Liver (tissue), 9 donors: ENCODE results near the gene MARCHF11. TPM values are rescaled to one million over a fixed set of nuclear protein-coding genes. Genes with fewer than 3 reads are reported as not detected.

ENCODE experiments used
- DNase-seq: peaks from one replicate; pipeline ENCODE4 v3.0.0-alpha.2; 2017; ENCODE audit warnings: low spot score
- H3K27ac ChIP-seq, 2 donors: one replicate each; pipeline ENCODE4 v1.7.0; 2013; ENCODE audit warnings: inconsistent platforms in 2 of 2, low read length in 2 of 2, control low read depth in 1 of 2, low read depth in 1 of 2, mild to moderate bottlenecking in 1 of 2
- H3K27me3 ChIP-seq, 4 donors: one replicate each; pipeline versions ENCODE4 v1.6.1 to v1.7.0; 2013; ENCODE audit warnings: low read length in 3 of 4, inconsistent platforms in 1 of 4, mild to moderate bottlenecking in 1 of 4, moderate library complexity in 1 of 4; ENCODE audit not compliant: control insufficient read depth in 4 of 4, insufficient read depth in 4 of 4
- H3K36me3 ChIP-seq, 4 donors: one replicate each; pipeline versions ENCODE4 v1.6.1 to v1.7.0; 2013; ENCODE audit warnings: low read length in 3 of 4, mild to moderate bottlenecking in 3 of 4, low read depth in 1 of 4, moderate library complexity in 1 of 4; ENCODE audit not compliant: control insufficient read depth in 4 of 4, insufficient read depth in 3 of 4
- H3K4me1 ChIP-seq, 4 donors: one replicate each; pipeline versions ENCODE4 v1.6.1 to v1.7.0; 2013; ENCODE audit warnings: low read length in 3 of 4, mild to moderate bottlenecking in 3 of 4, moderate library complexity in 1 of 4; ENCODE audit not compliant: control insufficient read depth in 4 of 4, insufficient read depth in 4 of 4
- H3K4me3 ChIP-seq, 3 donors: one replicate each; pipeline versions ENCODE4 v1.6.1 to v1.7.0; 2013; ENCODE audit warnings: low read length in 3 of 3, control low read depth in 1 of 3, low read depth in 1 of 3, mild to moderate bottlenecking in 1 of 3
- H3K9ac ChIP-seq, 2 donors: one replicate each; pipeline ENCODE4 v1.7.0; 2013; ENCODE audit warnings: low read length in 2 of 2, mild to moderate bottlenecking in 2 of 2, moderate library complexity in 2 of 2, control low read depth in 1 of 2, low read depth in 1 of 2
- H3K9me3 ChIP-seq, 4 donors: one replicate each; pipeline versions ENCODE4 v1.6.1 to v1.7.0; 2013; ENCODE audit warnings: low read length in 3 of 4; ENCODE audit not compliant: control insufficient read depth in 4 of 4
- ATF3 ChIP-seq: IDR thresholded peaks from 2 replicates; pipeline ENCODE4 v1.6.1; 2016; ENCODE audit warnings: antibody characterized with exemption
- CTCF ChIP-seq: fragments of 150-350 bp; IDR thresholded peaks from 2 replicates; pipeline ENCODE4 v1.5.1; 2017; ENCODE audit warnings: improper control_type of control experiment, low read depth, low read length; ENCODE audit not compliant: missing input control
- EGR1 ChIP-seq, 2 donors: IDR thresholded peaks; 2 replicates each; pipeline ENCODE4 v1.6.1; 2016 to 2018; ENCODE audit warnings: antibody characterized with exemption in 2 of 2, low read depth in 2 of 2
- FOXA1 ChIP-seq: IDR thresholded peaks from 2 replicates; pipeline ENCODE4 v1.6.1; 2016; ENCODE audit warnings: antibody characterized with exemption
- FOXA2 ChIP-seq: IDR thresholded peaks from 2 replicates; pipeline ENCODE4 v1.6.1; 2016; ENCODE audit warnings: antibody characterized with exemption
- GABPA ChIP-seq, 2 donors: IDR thresholded peaks in 1 of 2; conservative IDR thresholded peaks in 1 of 2; 2 replicates each; pipeline ENCODE4 v1.6.1; 2016; ENCODE audit warnings: antibody characterized with exemption in 2 of 2, mild to moderate bottlenecking in 1 of 2, moderate library complexity in 1 of 2
- HNF4A ChIP-seq, 2 donors: conservative IDR thresholded peaks; 2 replicates each; pipeline ENCODE4 v1.6.1; 2016; ENCODE audit warnings: antibody characterized with exemption in 2 of 2, mild to moderate bottlenecking in 2 of 2
- HNF4G ChIP-seq: IDR thresholded peaks from 2 replicates; pipeline ENCODE4 v1.6.1; 2016; ENCODE audit warnings: antibody characterized with exemption
- JUND ChIP-seq, 2 donors: IDR thresholded peaks; 2 replicates each; pipeline ENCODE4 v1.6.1; 2016; ENCODE audit warnings: antibody characterized with exemption in 2 of 2
- MAX ChIP-seq: IDR thresholded peaks from 2 replicates; pipeline ENCODE4 v1.6.1; 2016; ENCODE audit warnings: antibody characterized with exemption
- NR2F2 ChIP-seq: IDR thresholded peaks from 2 replicates; pipeline ENCODE4 v1.6.1; 2016; ENCODE audit warnings: antibody characterized with exemption
- RAD21 ChIP-seq, 2 donors: IDR thresholded peaks; 2 replicates each; pipeline ENCODE4 v1.6.1; 2016; ENCODE audit warnings: antibody characterized with exemption in 2 of 2, mild to moderate bottlenecking in 2 of 2
- REST ChIP-seq: IDR thresholded peaks from 2 replicates; pipeline ENCODE4 v1.6.1; 2016; ENCODE audit warnings: antibody characterized with exemption, mild to moderate bottlenecking
- RXRA ChIP-seq, 2 donors: IDR thresholded peaks; 2 replicates each; pipeline ENCODE4 v1.6.1; 2017 to 2018; ENCODE audit warnings: antibody characterized with exemption in 2 of 2, mild to moderate bottlenecking in 1 of 2
- SP1 ChIP-seq: IDR thresholded peaks from 2 replicates; pipeline ENCODE4 v1.6.1; 2018; ENCODE audit warnings: antibody characterized with exemption, mild to moderate bottlenecking
- TAF1 ChIP-seq: conservative IDR thresholded peaks from 2 replicates; pipeline ENCODE4 v1.6.1; 2016; ENCODE audit warnings: antibody characterized with exemption, mild to moderate bottlenecking
- YY1 ChIP-seq: IDR thresholded peaks from 2 replicates; pipeline ENCODE4 v1.6.1; 2016; ENCODE audit warnings: antibody characterized with exemption, mild to moderate bottlenecking
- ZBTB33 ChIP-seq: IDR thresholded peaks from 2 replicates; pipeline ENCODE4 v1.6.1; 2016; ENCODE audit warnings: antibody characterized with exemption
- WGBS: extraction: QIAGEN DNeasy Blood & Tissue Kit; methylation state at CpG from one replicate; pipeline ENCODE4 v1.1.7; 2013; 5-methylcytosine and 5-hydroxymethylcytosine counted together
- polyA plus RNA-seq, 2 donors: library from polyadenylated mRNA; stranded (reverse) in 1 of 2; unstranded in 1 of 2; fragments of 200-250 nt in 1 of 2; fragments of >200 nt in 1 of 2; fragmentation: Nextera tagmentation in 1 of 2; extraction: Ambion mirVana in 1 of 2; gene quantifications; one replicate each; pipeline versions ENCODE4 v1.2.1 to v1.2.3, GENCODE V29; 2013 to 2015
- total RNA-seq, 2 donors: library from RNA; depleted of rRNA; stranded (reverse); fragments of >200 nt; gene quantifications; one replicate each; pipeline ENCODE4 v1.2.3, GENCODE V29; 2014
- donor health status: healthy.
- donor health status: healthy.
- donor health status: healthy.
- donor health status: healthy.
- donor health status: healthy.

The MARCHF11 gene
- total and polyA plus RNA-seq, 4 donors: 0.05 TPM; not detected in 3

GRCh38 chr5:16104961-16105360, 74.6 kb downstream of the MARCHF11 start (continued):
- no peak for TF ChIP-seq NR2F2

GRCh38 chr5:16095612-16096011, 84.0 kb downstream of the MARCHF11 start:
- no peak overlapping the region for H3K9ac ChIP-seq
- H3K9me3 ChIP-seq: no peaks in the 10 kb centered on the region
- H3K27ac ChIP-seq: no peak overlapping the region

GRCh38 chr5:16090270-16090669, 89.3 kb downstream of the MARCHF11 start:
- 81% methylated on average over 6 of the region's 6 CpGs for WGBS
- H3K9me3 ChIP-seq: no peaks in the 10 kb centered on the region
- no peak for TF ChIP-seq SP1
- TF ChIP-seq TAF1: no peak
- no peak for TF ChIP-seq MAX
- TF ChIP-seq RXRA (IDR thresholded peaks at IDR 0.05): no peak
- TF ChIP-seq NR2F2: no peak
- no peak for TF ChIP-seq HNF4A (conservative IDR thresholded peaks at IDR 0.05)
- no peak for TF ChIP-seq FOXA1
- no peak for TF ChIP-seq YY1
- no peak for TF ChIP-seq FOXA2
- no peak for TF ChIP-seq GABPA (IDR thresholded peaks at IDR 0.05 in 1 of 2, conservative IDR thresholded peaks at IDR 0.05 in 1 of 2)
- no peak for TF ChIP-seq REST
- no peak for TF ChIP-seq JUND (IDR thresholded peaks at IDR 0.05)
- no peak for TF ChIP-seq HNF4G
- TF ChIP-seq RAD21 (IDR thresholded peaks at IDR 0.05): no peak
- no peak for TF ChIP-seq EGR1 (IDR thresholded peaks at IDR 0.05; ENCODE audit: low read depth in 2 of 2)

More at GRCh38 chr5:16095612-16096011, 84.0 kb downstream of the MARCHF11 start:
- H3K4me1 ChIP-seq: no peaks in the 10 kb centered on the region
- TF ChIP-seq FOXA1: no peak
- TF ChIP-seq CTCF: no peak
- no peak for TF ChIP-seq RAD21 (IDR thresholded peaks at IDR 0.05)
- no peak for TF ChIP-seq HNF4G
- no peak for TF ChIP-seq ATF3
- TF ChIP-seq ZBTB33: no peak
- no peak for TF ChIP-seq YY1
- 33% methylated on average over 5 of the region's 5 CpGs for WGBS
- no peak for DNase-seq
- H3K27me3 ChIP-seq: no peaks in the 10 kb centered on the region
- no peaks in the 10 kb centered on the region for H3K36me3 ChIP-seq
- no peak overlapping the region for H3K4me3 ChIP-seq

More at GRCh38 chr5:16090270-16090669, 89.3 kb downstream of the MARCHF11 start:
- H3K36me3 ChIP-seq: no peaks in the 10 kb centered on the region
- H3K27me3 ChIP-seq: peaks cover 0 to 2% (median 0%) of the 10 kb centered on the region in 4 donors
- no peak overlapping the region for H3K9ac ChIP-seq
- no peaks in the 10 kb centered on the region for H3K4me1 ChIP-seq
- no peak overlapping the region for H3K27ac ChIP-seq
- no peak overlapping the region for H3K4me3 ChIP-seq
- DNase-seq: no peak
